ENCODE results near the gene LSM12.

The LSM12 gene

GRCh38 chr17:44095647-44096496 is 29.4 kb upstream of the LSM12 start:
- DNase-seq: peak; percentile 27

GRCh38 chr17:44095388-44095646 is 28.8 kb upstream of the LSM12 start:
- DNase-seq: no peak

- DNase-seq: no peak
Measured at GRCh38 chr17:44094701-44095387, 28.4 kb upstream of the LSM12 start.

GRCh38 chr17:44093231-44093900 is 26.9 kb upstream of the LSM12 start:
- DNase-seq: no peak

GRCh38 chr17:44092051-44092450 is 25.6 kb upstream of the LSM12 start:
- DNase-seq: no peak

- no peak for DNase-seq
Measured at GRCh38 chr17:44091200-44091997, 24.9 kb upstream of the LSM12 start.

GRCh38 chr17:44088254-44088653 is 21.8 kb upstream of the LSM12 start:
- DNase-seq: no peak

GRCh38 chr17:44087319-44087718 is 20.8 kb upstream of the LSM12 start:
- no peak for DNase-seq

- DNase-seq: no peak
Measured at GRCh38 chr17:44086364-44087311, 20.2 kb upstream of the LSM12 start.

- DNase-seq: no peak
Measured at GRCh38 chr17:44085908-44086307, 19.4 kb upstream of the LSM12 start.

- no peak for DNase-seq
Measured at GRCh38 chr17:44084921-44085320, 18.4 kb upstream of the LSM12 start.

- peak; percentile 25 for DNase-seq
Measured at GRCh38 chr17:44084131-44084538, 17.7 kb upstream of the LSM12 start.

GRCh38 chr17:44083250-44083849 is 16.9 kb upstream of the LSM12 start:
- no peak for DNase-seq

GRCh38 chr17:44082256-44082927 is 15.9 kb upstream of the LSM12 start:
- no peak for DNase-seq

GRCh38 chr17:44081681-44082080 is 15.2 kb upstream of the LSM12 start:
- DNase-seq: no peak

- no peak for DNase-seq
Measured at GRCh38 chr17:44079877-44080821, 13.7 kb upstream of the LSM12 start.

- DNase-seq: no peak
Measured at GRCh38 chr17:44078412-44078811, 11.9 kb upstream of the LSM12 start.

- no peak for DNase-seq
Measured at GRCh38 chr17:44077595-44077909, 11.1 kb upstream of the LSM12 start.

- DNase-seq: no peak
Measured at GRCh38 chr17:44076716-44077594, 10.5 kb upstream of the LSM12 start.
